IMR-90 (cell line): ENCODE measurements around the gene PCBP3. TPM values are rescaled to one million over a fixed set of nuclear protein-coding genes. Genes with fewer than 3 reads are reported as not detected.

Experiments used
- ATAC-seq: fragments of 200-7000 bp; cut with Tn5 transposase; 2 replicates; pipeline ENCODE4 v1.9.1; 2020; ENCODE audit warnings: low read depth, mild to moderate bottlenecking, moderate library complexity
- BruUV-seq: library from RNA; stranded (reverse); fragments of 400-500 nt; replicated peaks from 2 replicates; lab custom pipeline; 2021; lab: Mats Ljungman, UMichigan
- CTCF ChIA-PET: fragments of 300-600 bp; formaldehyde crosslinking; extraction: SDS; loops from one replicate; lab custom pipeline; 2021; ENCODE audit warnings: antibody characterized with exemption; lab: Yijun Ruan, JAX
- POLR2A ChIA-PET: fragments of 300-600 bp; sonication (Branson Sonifier 250); formaldehyde crosslinking; loops from one replicate; lab custom pipeline; 2022; ENCODE audit warnings: antibody characterized with exemption; ENCODE audit not compliant: unreplicated experiment; lab: Charles Lee
- DNase-seq: peaks from one replicate; pipeline ENCODE4 v3.0.0; 2013
- H2AFZ ChIP-seq: replicated peaks from 2 replicates; pipeline ENCODE3; 2013; ENCODE audit warnings: low read length, mild to moderate bottlenecking; ENCODE audit not compliant: poor library complexity
- H2AK5ac ChIP-seq: 2 replicates; pipeline ENCODE4 v1.6.1; 2013; ENCODE audit warnings: low read depth, low read length, inconsistent platforms
- H2AK9ac ChIP-seq: replicated peaks from 2 replicates; pipeline ENCODE3; 2013; ENCODE audit warnings: mild to moderate bottlenecking, low read depth, low read length, moderate library complexity; ENCODE audit not compliant: poor library complexity
- H2BK120ac ChIP-seq: 2 replicates; pipeline ENCODE4 v1.6.1; 2013; ENCODE audit warnings: low read depth, low read length, inconsistent platforms
- H2BK15ac ChIP-seq: 3 replicates; pipeline ENCODE4 v1.6.1; 2013; ENCODE audit warnings: low read depth, low read length, inconsistent platforms
- H2BK20ac ChIP-seq: 2 replicates; pipeline ENCODE4 v1.6.1; 2013; ENCODE audit warnings: low read depth, mild to moderate bottlenecking, inconsistent platforms, low read length, moderate library complexity
- H2BK5ac ChIP-seq: 2 replicates; pipeline ENCODE4 v1.6.1; 2013; ENCODE audit warnings: mild to moderate bottlenecking, low read depth, low read length, inconsistent platforms; ENCODE audit not compliant: poor library complexity, severe bottlenecking
- H3K14ac ChIP-seq: replicated peaks from 2 replicates; pipeline ENCODE4 v1.6.1; 2013; ENCODE audit warnings: low read depth, low read length, inconsistent platforms
- H3K18ac ChIP-seq: 2 replicates; pipeline ENCODE4 v1.6.1; 2013; ENCODE audit warnings: low read depth, low read length, control low read depth
- H3K23ac ChIP-seq: 2 replicates; pipeline ENCODE4 v1.6.1; 2013; ENCODE audit warnings: low read depth, low read length, inconsistent platforms
- H3K27ac ChIP-seq: 2 replicates; pipeline ENCODE4 v1.5.1; 2013; ENCODE audit warnings: mild to moderate bottlenecking, control low read depth, low read length; ENCODE audit not compliant: insufficient read depth
- H3K27me3 ChIP-seq: 2 replicates; pipeline ENCODE4 v1.6.1; 2013; ENCODE audit warnings: low read length; ENCODE audit not compliant: control insufficient read depth, insufficient read depth
- H3K36me3 ChIP-seq: 2 replicates; pipeline ENCODE4 v1.6.1; 2013; ENCODE audit warnings: low read length, mixed read lengths; ENCODE audit not compliant: control insufficient read depth, insufficient read depth
- H3K4ac ChIP-seq: 2 replicates; pipeline ENCODE4 v1.6.1; 2013; ENCODE audit warnings: low read depth, low read length, inconsistent platforms
- H3K4me1 ChIP-seq: 2 replicates; pipeline ENCODE4 v1.6.1; 2013; ENCODE audit warnings: low read length, mixed read lengths; ENCODE audit not compliant: control insufficient read depth, insufficient read depth
- H3K4me2 ChIP-seq: 2 replicates; pipeline ENCODE4 v1.6.1; 2013; ENCODE audit warnings: low read depth, mild to moderate bottlenecking, control low read depth, low read length, moderate library complexity
- H3K4me3 ChIP-seq: 2 replicates; pipeline ENCODE4 v1.5.1; 2013; ENCODE audit warnings: low read depth, mild to moderate bottlenecking, control low read depth, low read length, moderate library complexity; ENCODE audit not compliant: insufficient read depth
- H3K56ac ChIP-seq: 2 replicates; pipeline ENCODE4 v1.6.1; 2013; ENCODE audit warnings: low read length, inconsistent platforms; ENCODE audit not compliant: insufficient read depth; ENCODE audit errors: extremely low read depth
- H3K79me1 ChIP-seq, 2 experiments: 2 replicates each; pipeline ENCODE4 v1.6.1; 2013; ENCODE audit warnings: low read length in 2 of 2, inconsistent platforms in 1 of 2, low read depth in 1 of 2
- H3K9ac ChIP-seq: 2 replicates; pipeline ENCODE4 v1.6.1; 2013; ENCODE audit warnings: low read depth, low read length, control low read depth
- H3K9me1 ChIP-seq: 2 replicates; pipeline ENCODE4 v1.6.1; 2013; ENCODE audit warnings: low read length, inconsistent platforms; ENCODE audit not compliant: insufficient read depth
- H3K9me3 ChIP-seq: 2 replicates; pipeline ENCODE4 v1.6.1; 2013; ENCODE audit warnings: low read length; ENCODE audit not compliant: control insufficient read depth, insufficient read depth
- H4K20me1 ChIP-seq: 2 replicates; pipeline ENCODE4 v1.6.1; 2013; ENCODE audit warnings: low read length, inconsistent platforms; ENCODE audit not compliant: insufficient read depth
- H4K5ac ChIP-seq: 2 replicates; pipeline ENCODE4 v1.6.1; 2013; ENCODE audit warnings: mild to moderate bottlenecking, low read depth, low read length, control low read depth
- H4K8ac ChIP-seq, 2 experiments: 2 replicates each; pipeline ENCODE4 v1.6.1; 2013; ENCODE audit warnings: low read depth in 2 of 2, low read length in 2 of 2, control low read depth in 1 of 2, inconsistent platforms in 1 of 2
- H4K91ac ChIP-seq: 2 replicates; pipeline ENCODE4 v1.6.1; 2013; ENCODE audit warnings: low read depth, low read length, inconsistent platforms; ENCODE audit not compliant: insufficient read depth
- MAFK ChIP-seq: IDR thresholded peaks from 2 replicates; pipeline ENCODE4 v1.6.1; 2012; ENCODE audit warnings: low read depth, low read length, improper control_type of control experiment
- MAZ ChIP-seq: IDR thresholded peaks from 2 replicates; pipeline ENCODE4 v1.6.1; 2012; ENCODE audit warnings: low read depth, mild to moderate bottlenecking, low read length, improper control_type of control experiment, moderate library complexity, borderline replicate concordance
- MXI1 ChIP-seq: IDR thresholded peaks from 2 replicates; pipeline ENCODE4 v1.6.1; 2012; ENCODE audit warnings: low read depth, mild to moderate bottlenecking, low read length, moderate library complexity, borderline replicate concordance
- NFE2L2 ChIP-seq: fragments of 150-350 bp; IDR thresholded peaks from 2 replicates; pipeline ENCODE4 v1.6.1; 2016; ENCODE audit warnings: low read depth, mild to moderate bottlenecking, low read length
- POLR2A ChIP-seq: IDR thresholded peaks from 2 replicates; pipeline ENCODE4 v1.6.1; 2012; ENCODE audit warnings: mild to moderate bottlenecking, low read depth, low read length
- RAD21 ChIP-seq: IDR thresholded peaks from 2 replicates; pipeline ENCODE4 v1.6.1; 2012; ENCODE audit warnings: low read length, improper control_type of control experiment
- RFX5 ChIP-seq: IDR thresholded peaks from 2 replicates; pipeline ENCODE4 v1.8.0; 2012; ENCODE audit warnings: low read depth, mild to moderate bottlenecking, low read length, moderate library complexity
- WGBS, 2 experiments: methylation state at CpG; one replicate each; pipeline versions ENCODE4 v1.1.5 to v1.1.7; 2013; ENCODE audit warnings: missing lambda C conversion rate in 2 of 2; ENCODE audit not compliant: insufficient read length in 1 of 2; ENCODE audit errors: extremely low coverage in 2 of 2; 5-methylcytosine and 5-hydroxymethylcytosine counted together
- dilution Hi-C: fragments of 300-500 bp; cut with HindIII; formaldehyde crosslinking; loops from one replicate; pipeline ENCODE4 v1.14.3; 2018; ENCODE audit warnings: low sequenced_read_pairs; ENCODE audit not compliant: unreplicated experiment
- in situ Hi-C: fragments of 300-500 bp; cut with MboI; formaldehyde crosslinking; loops from 3 replicates; pipeline ENCODE4 v1.14.3; 2019; ENCODE audit warnings: low sequenced_read_pairs, inconsistent platforms, mixed read lengths
- intact Hi-C: fragments of 100-400 bp; cut with micrococcal nuclease; formaldehyde crosslinking; loops from 2 replicates; pipeline ENCODE4 v1.10.0; 2022
- polyA plus RNA-seq, 3 experiments: library from polyadenylated mRNA; depleted of rRNA; stranded (reverse); fragments of >200 nt; gene quantifications; 2 replicates each; pipeline ENCODE4 v1.2.3, GENCODE V29; 2012; ENCODE audit warnings: low replicate concordance in 1 of 3
- total RNA-seq: library from RNA; depleted of rRNA; stranded (reverse); fragments of >200 nt; gene quantifications from 2 replicates; pipeline ENCODE4 v1.2.3, GENCODE V29; 2012

PCBP3 gene
- total and polyA plus RNA-seq, 2 of the 4 experiments (the other 2 are of a cell fraction): 2.9 to 3.9 TPM

GRCh38 chr21:45595574-45596295 lies 47.8 kb upstream of the PCBP3 start:
- no peak for DNase-seq

More at GRCh38 chr21:45595574-45596295, 47.8 kb upstream of the PCBP3 start:
- dilution Hi-C loops (no loop called here), in situ Hi-C loops (no loop called here), intact Hi-C loops (loop anchor here (1.0 to 5.0 kb wide), 2 partner anchors 39 to 303 kb away; no protein-coding TSS in a partner anchor)
- ATAC-seq: no peak
- Histone ChIP-seq H3K36me3 (no peaks in the 10 kb centered on the region), H3K9ac (no peak overlapping the region), H3K79me1 (no peaks in the 10 kb centered on the region), H2BK20ac (no peak overlapping the region), H2BK120ac (no peak overlapping the region), H3K4me1 (no peaks in the 10 kb centered on the region), H3K4me2 (no peak overlapping the region), H3K18ac (no peak overlapping the region), H3K27me3 (peaks cover 52% of the 10 kb centered on the region), H2AFZ (no peak overlapping the region), H3K9me3 (peaks cover 9% of the 10 kb centered on the region; the same call in 1 of the 2 replicates), H3K27ac (no peak overlapping the region), H2BK15ac (no peak overlapping the region), H3K23ac (no peak overlapping the region), H3K4me3 (no peak overlapping the region), H4K91ac (no peak overlapping the region), H4K5ac (no peak overlapping the region), H3K9me1 (peaks cover 9% of the 10 kb centered on the region), H4K20me1 (peaks cover 6% of the 10 kb centered on the region; the same call in 1 of the 2 replicates), H2AK9ac (no peak overlapping the region), H3K14ac (no peak overlapping the region), H4K8ac (no peak overlapping the region), H2AK5ac (no peak overlapping the region), H3K4ac (no peak overlapping the region), H3K56ac (no peak overlapping the region), H2BK5ac (no peak overlapping the region)
- ChIA-PET POLR2A (no interaction called here), CTCF (interaction anchor here (0.5 to 2.0 kb wide), 7 partner anchors 12 to 168 kb away, joined by 3 to 15 read pairs (median 4); no protein-coding TSS in a partner anchor)
- TF ChIP-seq NFE2L2 (no peak), RAD21 (no peak), MAFK (no peak), RFX5 (no peak), POLR2A (no peak), MXI1 (no peak), MAZ (no peak)
- BruUV-seq: no TSS peak
- WGBS, 2 experiments: no CpG with 5 or more reads among the region's 16 CpGs
